BLaER1 (cell line): ENCODE measurements around the gene ETV1.

Experiments used
- H3K27ac ChIP-seq: shearing (Covaris generic); formaldehyde crosslinking; 2 replicates; pipeline ENCODE4 v1.8.1; 2022
- H3K27me3 ChIP-seq: shearing (Covaris generic); formaldehyde crosslinking; 2 replicates; pipeline ENCODE4 v1.8.1; 2022
- H3K36me3 ChIP-seq: shearing (Covaris generic); formaldehyde crosslinking; 2 replicates; pipeline ENCODE4 v1.8.1; 2022
- H3K4me1 ChIP-seq: shearing (Covaris generic); formaldehyde crosslinking; 2 replicates; pipeline ENCODE4 v1.8.1; 2022
- H3K4me2 ChIP-seq: shearing (Covaris generic); formaldehyde crosslinking; 2 replicates; pipeline ENCODE4 v1.8.1; 2022
- H3K4me3 ChIP-seq: shearing (Covaris generic); formaldehyde crosslinking; 2 replicates; pipeline ENCODE4 v1.8.1; 2022
- H3K9ac ChIP-seq: shearing (Covaris generic); formaldehyde crosslinking; 2 replicates; pipeline ENCODE4 v1.8.1; 2022
- H3K9me3 ChIP-seq: shearing (Covaris generic); formaldehyde crosslinking; 2 replicates; pipeline ENCODE4 v1.8.1; 2022
- H4K20me1 ChIP-seq: shearing (Covaris generic); formaldehyde crosslinking; 2 replicates; pipeline ENCODE4 v1.8.1; 2022
- Cebpa-rat ChIP-seq: shearing (Covaris generic); IDR thresholded peaks from 2 replicates; pipeline ENCODE4 v1.8.1; 2022

ETV1 gene

DNA sequence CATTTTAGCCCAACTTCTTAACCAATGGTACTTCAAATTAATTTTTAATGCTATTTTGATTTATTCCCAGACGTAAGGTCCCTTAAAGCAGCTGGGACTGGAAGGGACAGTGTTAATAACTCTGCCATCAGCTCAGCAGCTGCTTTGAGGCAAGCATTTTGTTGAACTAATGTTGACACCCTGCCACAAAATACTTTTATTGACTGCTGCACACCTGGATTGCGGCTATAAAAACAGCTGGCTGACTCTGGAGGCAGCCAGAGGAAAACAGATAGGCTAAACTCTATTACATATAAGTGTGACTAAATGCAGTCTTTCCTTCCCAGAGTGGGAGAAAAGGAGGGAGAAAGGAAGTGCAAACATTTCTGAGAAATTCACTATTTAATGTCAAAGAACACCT lies 77.6 kb downstream of the ETV1 start:
- Histone ChIP-seq H3K4me3 (no peak overlapping the region), H3K4me2 (no peak overlapping the region), H3K9ac (no peak overlapping the region), H3K4me1 (peaks cover 10% of the 10 kb centered on the region), H4K20me1 (no peaks in the 10 kb centered on the region), H3K9me3 (no peaks in the 10 kb centered on the region), H3K27ac (no peak overlapping the region), H3K36me3 (no peaks in the 10 kb centered on the region), H3K27me3 (no peaks in the 10 kb centered on the region)
- no peak for TF ChIP-seq Cebpa-rat

DNA sequence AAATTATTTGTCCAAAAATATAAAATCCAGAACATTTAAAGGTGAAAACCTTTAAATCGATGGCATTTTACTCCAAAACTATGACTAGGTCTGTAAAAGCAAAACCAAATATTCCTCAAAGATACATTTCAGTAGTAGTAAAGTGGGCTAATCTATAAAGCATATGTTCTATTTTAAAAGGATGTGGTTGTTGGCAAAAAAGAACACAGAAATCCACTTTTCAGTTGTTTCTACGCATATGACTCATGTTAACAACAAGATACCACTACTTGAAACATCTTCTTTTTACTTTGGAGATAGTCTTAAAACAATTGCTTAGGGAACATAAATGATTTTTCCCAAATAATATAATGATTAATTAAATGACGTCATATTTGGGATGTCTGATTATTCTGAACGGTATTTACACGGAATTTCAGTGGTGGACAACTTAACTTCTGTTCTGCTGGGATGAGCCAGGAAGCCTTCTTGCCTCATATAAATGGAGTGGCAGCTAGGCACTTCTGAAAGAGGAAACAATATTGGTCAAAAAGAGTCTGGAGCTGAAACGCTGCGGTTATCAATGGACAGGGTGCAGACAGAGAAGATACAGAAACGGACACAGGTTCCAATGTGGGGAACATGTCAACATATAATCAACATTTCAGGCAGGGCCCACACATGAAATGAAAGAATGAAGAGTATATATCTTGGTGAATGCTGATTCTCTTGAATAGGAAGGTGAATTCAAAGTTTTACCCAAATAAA lies 78.5 kb downstream of the ETV1 start:
- Histone ChIP-seq H3K4me3 (no peak overlapping the region), H3K27me3 (no peaks in the 10 kb centered on the region), H3K9me3 (no peaks in the 10 kb centered on the region), H3K4me2 (no peak overlapping the region), H4K20me1 (no peaks in the 10 kb centered on the region), H3K9ac (no peak overlapping the region), H3K36me3 (no peaks in the 10 kb centered on the region), H3K27ac (no peak overlapping the region), H3K4me1 (peaks cover 10% of the 10 kb centered on the region)
- TF ChIP-seq Cebpa-rat, result no peak

DNA sequence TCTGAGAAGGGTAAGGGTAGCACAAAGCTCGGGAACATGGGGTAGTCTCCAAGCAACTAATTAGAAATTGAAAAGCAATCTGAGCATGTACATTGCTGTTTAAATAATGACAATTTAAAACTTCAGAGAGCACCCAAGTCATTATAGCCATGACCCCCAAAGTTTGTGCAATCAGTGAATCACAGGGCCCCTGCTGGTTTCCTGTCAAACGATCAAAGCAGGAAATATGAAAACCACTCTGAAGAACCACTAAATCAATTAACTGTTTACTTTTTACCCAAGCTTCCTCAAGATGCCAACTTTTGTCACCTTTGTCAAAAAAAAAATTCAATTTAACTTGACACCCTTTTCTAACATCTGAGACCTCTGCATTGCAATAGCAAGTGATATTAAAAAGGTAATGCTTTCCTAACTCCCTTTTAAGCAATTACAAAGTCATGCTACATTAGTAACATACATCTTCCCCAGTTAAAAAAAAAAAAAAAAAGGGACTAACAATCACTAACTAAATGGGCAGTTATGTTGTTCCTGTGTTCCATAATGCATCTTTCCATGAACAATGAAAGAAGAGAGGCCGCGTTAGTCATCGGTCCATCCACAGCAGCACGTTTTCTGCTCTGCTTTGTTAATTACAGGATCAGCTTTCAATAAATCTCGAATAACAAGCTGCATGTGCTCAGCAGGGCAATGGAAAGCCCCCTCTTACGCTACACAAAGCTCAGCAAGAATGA lies 80.6 kb downstream of the ETV1 start:
- H3K36me3 ChIP-seq, result no peaks in the 10 kb centered on the region
- no peaks in the 10 kb centered on the region for H3K27me3 ChIP-seq
- TF ChIP-seq Cebpa-rat, result no peak
- no peak overlapping the region for H3K27ac ChIP-seq
- peak overlapping the region; percentile 44 for H3K4me2 ChIP-seq
- H3K4me3 ChIP-seq, result no peak overlapping the region
- H3K4me1 ChIP-seq, result peaks cover 10% of the 10 kb centered on the region
- H3K9ac ChIP-seq, result no peak overlapping the region
- no peaks in the 10 kb centered on the region for H4K20me1 ChIP-seq
- no peaks in the 10 kb centered on the region for H3K9me3 ChIP-seq

DNA sequence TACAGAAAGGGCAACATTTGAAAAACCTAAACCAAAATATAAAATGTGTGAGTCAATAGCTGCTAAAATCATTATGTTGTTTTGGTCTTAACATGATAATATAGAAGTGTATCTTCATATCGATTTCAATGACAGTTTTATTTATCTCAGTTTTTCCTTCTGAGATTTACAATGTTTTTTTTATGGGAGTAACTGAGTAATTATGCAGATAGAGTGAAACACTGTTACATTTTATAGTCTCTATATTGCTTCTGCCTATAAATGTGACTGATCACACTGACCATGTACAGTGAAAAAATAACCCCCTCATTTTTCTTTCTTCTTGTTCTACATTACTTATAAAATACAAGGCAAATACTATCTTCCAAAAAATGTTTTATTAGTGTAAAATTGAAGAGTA lies 81.6 kb downstream of the ETV1 start:
- Histone ChIP-seq H3K27ac (no peak overlapping the region), H3K36me3 (no peaks in the 10 kb centered on the region), H3K27me3 (no peaks in the 10 kb centered on the region), H3K4me1 (peaks cover 10% of the 10 kb centered on the region), H3K9me3 (no peaks in the 10 kb centered on the region), H3K9ac (no peak overlapping the region), H3K4me2 (no peak overlapping the region), H3K4me3 (no peak overlapping the region), H4K20me1 (no peaks in the 10 kb centered on the region)
- TF ChIP-seq Cebpa-rat, result no peak

DNA sequence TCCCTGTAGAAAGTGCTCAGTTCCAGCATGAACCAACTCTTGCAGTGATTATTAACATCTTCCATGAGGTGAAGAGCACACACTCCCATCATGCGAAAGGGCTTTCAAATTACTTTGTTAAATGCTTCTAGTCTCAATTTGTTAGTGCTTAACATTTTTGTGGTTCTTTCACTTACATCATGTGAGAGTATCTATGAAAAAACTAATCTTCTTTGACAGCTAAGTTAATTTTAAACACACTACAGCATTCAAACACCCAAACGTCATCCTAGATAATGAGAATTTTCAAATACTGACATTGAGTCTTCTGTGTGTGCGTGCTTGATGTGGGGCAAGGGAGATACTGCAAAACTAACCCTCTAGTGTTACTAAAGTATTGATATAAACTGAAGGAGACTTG lies 84.8 kb downstream of the ETV1 start:
- Histone ChIP-seq H3K9ac (no peak overlapping the region), H3K4me2 (no peak overlapping the region), H4K20me1 (no peaks in the 10 kb centered on the region), H3K36me3 (no peaks in the 10 kb centered on the region), H3K9me3 (no peaks in the 10 kb centered on the region), H3K4me1 (peaks cover 10% of the 10 kb centered on the region), H3K4me3 (no peak overlapping the region), H3K27me3 (no peaks in the 10 kb centered on the region), H3K27ac (no peak overlapping the region)
- TF ChIP-seq Cebpa-rat, result no peak

DNA sequence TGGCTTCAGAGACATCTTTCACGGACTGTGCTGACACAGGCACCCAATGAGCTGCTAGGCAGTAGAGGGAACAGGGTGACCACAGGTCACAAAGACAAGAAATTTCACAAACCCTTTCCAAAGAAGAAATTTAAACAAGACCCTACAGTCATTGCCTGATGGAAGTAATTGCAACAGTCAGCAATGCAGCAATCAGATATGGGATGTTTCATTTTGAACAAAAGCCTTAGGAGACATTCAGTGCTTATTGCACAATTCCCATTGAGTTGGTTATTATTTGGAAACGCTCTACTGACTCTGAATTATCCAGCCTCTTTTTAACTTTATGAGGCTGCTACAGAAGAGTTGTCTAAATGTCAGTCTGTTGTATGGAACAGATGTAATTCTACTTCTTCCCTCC lies 85.5 kb downstream of the ETV1 start:
- H3K4me3 ChIP-seq, result no peak overlapping the region
- H3K36me3 ChIP-seq, result no peaks in the 10 kb centered on the region
- no peak overlapping the region for H3K4me2 ChIP-seq
- H3K27me3 ChIP-seq, result no peaks in the 10 kb centered on the region
- no peak for TF ChIP-seq Cebpa-rat
- no peaks in the 10 kb centered on the region for H3K9me3 ChIP-seq
- no peak overlapping the region for H3K27ac ChIP-seq
- no peak overlapping the region for H3K9ac ChIP-seq
- peaks cover 8% of the 10 kb centered on the region for H3K4me1 ChIP-seq
- no peaks in the 10 kb centered on the region for H4K20me1 ChIP-seq

DNA sequence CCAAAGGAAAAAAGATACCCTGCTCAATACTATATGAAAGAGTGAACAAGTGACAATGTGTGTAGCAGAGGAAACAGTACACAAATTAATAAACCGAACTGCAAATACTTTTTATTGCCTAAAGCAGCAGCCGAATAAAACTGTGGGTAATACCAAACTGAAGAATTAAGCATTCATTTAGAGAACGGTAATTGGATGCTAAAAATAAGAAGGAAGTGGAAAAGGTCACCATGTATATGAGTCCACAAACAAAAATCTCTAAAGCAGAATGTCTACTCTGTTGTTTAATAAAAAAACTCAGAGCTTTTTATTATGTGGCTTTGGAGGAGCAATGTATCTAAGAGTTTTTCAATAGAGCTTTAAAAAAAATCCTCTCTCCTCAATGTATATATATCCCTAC lies 87.9 kb downstream of the ETV1 start:
- Histone ChIP-seq H3K9ac (no peak overlapping the region), H3K27ac (no peak overlapping the region), H3K9me3 (no peaks in the 10 kb centered on the region), H4K20me1 (no peaks in the 10 kb centered on the region), H3K4me2 (no peak overlapping the region), H3K27me3 (no peaks in the 10 kb centered on the region), H3K4me1 (no peaks in the 10 kb centered on the region), H3K4me3 (no peak overlapping the region), H3K36me3 (no peaks in the 10 kb centered on the region)
- TF ChIP-seq Cebpa-rat, result no peak

DNA sequence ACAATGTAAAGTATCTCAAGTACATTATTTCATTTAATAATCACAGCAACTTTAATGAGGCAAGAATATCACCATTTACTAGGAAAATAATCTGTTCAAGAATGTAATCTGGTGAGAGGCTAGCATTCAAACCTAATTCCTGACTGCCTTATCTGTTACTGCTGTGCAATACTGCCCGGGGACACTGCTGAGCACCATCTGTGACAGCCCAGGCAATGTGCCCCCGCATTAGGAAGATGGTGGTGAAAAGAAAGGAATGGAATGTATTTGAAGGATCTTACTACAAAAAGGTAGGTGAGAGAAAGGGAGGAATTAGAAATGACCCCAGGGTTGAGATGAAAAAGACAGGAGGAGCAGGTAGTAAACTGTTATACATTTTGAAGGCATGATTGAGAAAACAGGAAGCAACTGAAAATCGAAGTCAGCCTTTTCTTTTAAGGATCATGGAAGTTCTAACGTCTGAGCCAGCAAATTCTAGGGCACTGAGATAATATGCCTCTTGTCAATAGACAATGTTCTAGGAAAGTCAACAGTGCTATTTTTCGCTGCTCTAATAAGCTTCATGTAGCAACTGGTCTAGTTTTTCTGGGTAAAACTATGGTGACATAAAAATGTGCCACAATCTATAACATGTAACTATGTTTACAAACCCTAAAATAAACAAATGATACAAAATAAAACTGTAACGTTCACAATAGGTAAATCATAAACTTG lies 90.4 kb downstream of the ETV1 start:
- no peak overlapping the region for H3K9ac ChIP-seq
- H3K4me3 ChIP-seq, result no peak overlapping the region
- H3K4me1 ChIP-seq, result no peaks in the 10 kb centered on the region
- no peaks in the 10 kb centered on the region for H3K36me3 ChIP-seq
- H3K4me2 ChIP-seq, result no peak overlapping the region
- H4K20me1 ChIP-seq, result no peaks in the 10 kb centered on the region
- H3K9me3 ChIP-seq, result no peaks in the 10 kb centered on the region
- no peak for TF ChIP-seq Cebpa-rat
- H3K27ac ChIP-seq, result no peak overlapping the region
- no peaks in the 10 kb centered on the region for H3K27me3 ChIP-seq

DNA sequence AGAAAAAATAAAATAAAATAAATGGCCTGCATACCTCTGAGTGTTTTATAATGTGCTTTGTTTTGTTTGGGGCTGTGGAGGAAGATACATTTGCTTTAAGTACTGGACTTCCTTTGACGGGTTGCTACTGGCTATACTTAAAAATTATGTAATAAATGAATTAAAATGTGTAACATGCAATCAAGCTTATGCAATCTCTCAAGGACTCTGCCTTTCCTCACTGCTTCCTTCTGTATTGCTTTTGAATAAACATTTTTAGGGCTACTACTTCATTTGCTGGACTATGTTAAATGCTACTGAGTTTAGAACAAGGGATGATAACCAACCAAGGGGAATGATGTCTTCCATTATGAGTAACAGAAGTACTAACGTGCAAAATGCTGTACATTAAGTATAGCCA lies 91.6 kb downstream of the ETV1 start:
- no peak overlapping the region for H3K4me2 ChIP-seq
- no peak for TF ChIP-seq Cebpa-rat
- no peak overlapping the region for H3K9ac ChIP-seq
- no peaks in the 10 kb centered on the region for H3K36me3 ChIP-seq
- H3K27me3 ChIP-seq, result no peaks in the 10 kb centered on the region
- H4K20me1 ChIP-seq, result no peaks in the 10 kb centered on the region
- no peak overlapping the region for H3K27ac ChIP-seq
- no peak overlapping the region for H3K4me3 ChIP-seq
- no peaks in the 10 kb centered on the region for H3K9me3 ChIP-seq
- H3K4me1 ChIP-seq, result no peaks in the 10 kb centered on the region

DNA sequence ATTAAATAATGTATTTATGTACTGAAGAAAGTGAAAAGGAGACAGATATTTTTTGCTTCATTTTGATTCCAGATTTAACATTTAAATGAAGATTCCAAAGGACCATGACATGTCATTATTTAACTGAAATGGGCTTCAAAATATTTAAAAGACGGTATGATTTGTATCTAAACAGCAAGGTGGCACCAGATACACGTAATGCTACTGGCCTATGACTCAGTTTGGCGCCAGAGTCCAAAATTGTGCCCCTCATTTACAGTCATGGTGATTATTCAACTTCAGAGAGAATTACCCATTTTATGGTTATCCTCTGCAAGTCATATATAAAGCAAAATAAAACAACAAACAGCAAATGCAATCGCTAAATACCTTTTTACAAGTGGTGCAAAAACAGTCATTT lies 94.5 kb downstream of the ETV1 start:
- Histone ChIP-seq H3K27ac (no peak overlapping the region), H4K20me1 (no peaks in the 10 kb centered on the region), H3K4me2 (no peak overlapping the region), H3K9me3 (no peaks in the 10 kb centered on the region), H3K27me3 (no peaks in the 10 kb centered on the region), H3K4me1 (no peaks in the 10 kb centered on the region), H3K9ac (no peak overlapping the region), H3K36me3 (no peaks in the 10 kb centered on the region), H3K4me3 (no peak overlapping the region)
- no peak for TF ChIP-seq Cebpa-rat
